Measurements from ENCODE around the gene PLD3.
"Not testable (repeated sequence)": the region's sequence is repeated elsewhere in the genome, so short reads cannot be mapped to it uniquely, and the experiment has no call there.

The PLD3 gene

GRCh38 chr19:40321566-40322270, 26.8 kb upstream of the PLD3 start:
- no peak overlapping the region for H3K4me3 Mint-ChIP-seq
- no peaks in the 10 kb centered on the region for H3K27me3 Mint-ChIP-seq
- H3K9me3 Mint-ChIP-seq, result no peaks in the 10 kb centered on the region
- peaks cover 53% of the 10 kb centered on the region for H3K36me3 Mint-ChIP-seq (ENCODE audit: low read depth)
- H3K4me1 Mint-ChIP-seq (ENCODE audit: low read depth), result no peaks in the 10 kb centered on the region
- no peak overlapping the region for H3K27ac Mint-ChIP-seq

- H3K27ac Mint-ChIP-seq, result no peak overlapping the region
- no peaks in the 10 kb centered on the region for H3K9me3 Mint-ChIP-seq
- no peaks in the 10 kb centered on the region for H3K4me1 Mint-ChIP-seq (ENCODE audit: low read depth)
- H3K4me3 Mint-ChIP-seq, result no peak overlapping the region
- peaks cover 54% of the 10 kb centered on the region for H3K36me3 Mint-ChIP-seq (ENCODE audit: low read depth)
- H3K27me3 Mint-ChIP-seq, result no peaks in the 10 kb centered on the region
Measured at GRCh38 chr19:40322271-40322610, 26.3 kb upstream of the PLD3 start.

- Mint-ChIP-seq H3K4me3 (no peak overlapping the region), H3K27me3 (no peaks in the 10 kb centered on the region), H3K36me3 (ENCODE audit: low read depth) (peaks cover 60% of the 10 kb centered on the region), H3K4me1 (ENCODE audit: low read depth) (no peaks in the 10 kb centered on the region), H3K9me3 (no peaks in the 10 kb centered on the region), H3K27ac (no peak overlapping the region)
Measured at GRCh38 chr19:40322951-40323615, 25.4 kb upstream of the PLD3 start.

- Mint-ChIP-seq H3K4me1 (ENCODE audit: low read depth) (no peaks in the 10 kb centered on the region), H3K27ac (no peak overlapping the region), H3K36me3 (ENCODE audit: low read depth) (peaks cover 57% of the 10 kb centered on the region), H3K4me3 (no peak overlapping the region), H3K9me3 (no peaks in the 10 kb centered on the region), H3K27me3 (no peaks in the 10 kb centered on the region)
Measured at GRCh38 chr19:40323705-40324104, 24.8 kb upstream of the PLD3 start.

GRCh38 chr19:40326201-40326600, 22.3 kb upstream of the PLD3 start:
- no peak overlapping the region for H3K27ac Mint-ChIP-seq
- no peaks in the 10 kb centered on the region for H3K9me3 Mint-ChIP-seq
- no peak overlapping the region for H3K4me3 Mint-ChIP-seq
- H3K36me3 Mint-ChIP-seq (ENCODE audit: low read depth), result peaks cover 49% of the 10 kb centered on the region
- no peaks in the 10 kb centered on the region for H3K4me1 Mint-ChIP-seq (ENCODE audit: low read depth)
- H3K27me3 Mint-ChIP-seq, result no peaks in the 10 kb centered on the region

- Mint-ChIP-seq H3K36me3 (ENCODE audit: low read depth) (peaks cover 50% of the 10 kb centered on the region), H3K27me3 (no peaks in the 10 kb centered on the region), H3K9me3 (no peaks in the 10 kb centered on the region), H3K4me3 (no peak overlapping the region), H3K4me1 (ENCODE audit: low read depth) (no peaks in the 10 kb centered on the region), H3K27ac (no peak overlapping the region)
Measured at GRCh38 chr19:40331052-40331451, 17.4 kb upstream of the PLD3 start.

GRCh38 chr19:40332669-40333068, 15.8 kb upstream of the PLD3 start:
- Mint-ChIP-seq H3K27ac (no peak overlapping the region), H3K9me3 (no peaks in the 10 kb centered on the region), H3K27me3 (no peaks in the 10 kb centered on the region), H3K4me3 (no peak overlapping the region), H3K36me3 (ENCODE audit: low read depth) (peaks cover 47% of the 10 kb centered on the region), H3K4me1 (ENCODE audit: low read depth) (no peaks in the 10 kb centered on the region)

GRCh38 chr19:40333083-40333482, 15.4 kb upstream of the PLD3 start:
- not testable (repeated sequence) for H3K4me1 Mint-ChIP-seq (ENCODE audit: low read depth); H3K9me3 Mint-ChIP-seq; H3K27ac Mint-ChIP-seq; H3K27me3 Mint-ChIP-seq; H3K4me3 Mint-ChIP-seq
- peaks cover 46% of the 10 kb centered on the region for H3K36me3 Mint-ChIP-seq (ENCODE audit: low read depth)

- peaks cover 49% of the 10 kb centered on the region for H3K36me3 Mint-ChIP-seq (ENCODE audit: low read depth)
- no peak overlapping the region for H3K27ac Mint-ChIP-seq
- H3K9me3 Mint-ChIP-seq, result no peaks in the 10 kb centered on the region
- no peak overlapping the region for H3K4me3 Mint-ChIP-seq
- no peaks in the 10 kb centered on the region for H3K4me1 Mint-ChIP-seq (ENCODE audit: low read depth)
- no peaks in the 10 kb centered on the region for H3K27me3 Mint-ChIP-seq
Measured at GRCh38 chr19:40335101-40335500, 13.4 kb upstream of the PLD3 start.

GRCh38 chr19:40335855-40336600, 12.5 kb upstream of the PLD3 start:
- H3K9me3 Mint-ChIP-seq, result no peaks in the 10 kb centered on the region
- H3K36me3 Mint-ChIP-seq (ENCODE audit: low read depth), result peaks cover 51% of the 10 kb centered on the region
- no peak overlapping the region for H3K4me3 Mint-ChIP-seq
- no peaks in the 10 kb centered on the region for H3K4me1 Mint-ChIP-seq (ENCODE audit: low read depth)
- H3K27me3 Mint-ChIP-seq, result no peaks in the 10 kb centered on the region
- no peak overlapping the region for H3K27ac Mint-ChIP-seq

- H3K36me3 Mint-ChIP-seq (ENCODE audit: low read depth), result peaks cover 48% of the 10 kb centered on the region
- no peak overlapping the region for H3K4me3 Mint-ChIP-seq
- H3K9me3 Mint-ChIP-seq, result no peaks in the 10 kb centered on the region
Measured at GRCh38 chr19:40336601-40336900, 11.9 kb upstream of the PLD3 start.

GRCh38 chr19:40337107-40337506, 11.4 kb upstream of the PLD3 start:
- H3K27ac Mint-ChIP-seq, result no peak overlapping the region
- no peaks in the 10 kb centered on the region for H3K4me1 Mint-ChIP-seq (ENCODE audit: low read depth)
- H3K36me3 Mint-ChIP-seq (ENCODE audit: low read depth), result peaks cover 44% of the 10 kb centered on the region
- no peaks in the 10 kb centered on the region for H3K27me3 Mint-ChIP-seq
- no peak overlapping the region for H3K4me3 Mint-ChIP-seq
- H3K9me3 Mint-ChIP-seq, result no peaks in the 10 kb centered on the region

More at GRCh38 chr19:40336601-40336900, 11.9 kb upstream of the PLD3 start:
- H3K4me1 Mint-ChIP-seq (ENCODE audit: low read depth), result no peaks in the 10 kb centered on the region
- H3K27me3 Mint-ChIP-seq, result no peaks in the 10 kb centered on the region
- H3K27ac Mint-ChIP-seq, result no peak overlapping the region

- Mint-ChIP-seq H3K36me3 (ENCODE audit: low read depth) (peaks cover 41% of the 10 kb centered on the region), H3K4me3 (no peak overlapping the region), H3K27me3 (no peaks in the 10 kb centered on the region), H3K4me1 (ENCODE audit: low read depth) (no peaks in the 10 kb centered on the region), H3K9me3 (no peaks in the 10 kb centered on the region), H3K27ac (no peak overlapping the region)
Measured at GRCh38 chr19:40337594-40337993, 10.9 kb upstream of the PLD3 start.

GRCh38 chr19:40339018-40339728, 9.3 kb upstream of the PLD3 start:
- H3K36me3 Mint-ChIP-seq (ENCODE audit: low read depth), result peaks cover 26% of the 10 kb centered on the region
- no peaks in the 10 kb centered on the region for H3K27me3 Mint-ChIP-seq
- no peaks in the 10 kb centered on the region for H3K4me1 Mint-ChIP-seq (ENCODE audit: low read depth)
- no peak overlapping the region for H3K4me3 Mint-ChIP-seq
- H3K27ac Mint-ChIP-seq, result no peak overlapping the region
- no peaks in the 10 kb centered on the region for H3K9me3 Mint-ChIP-seq
